Activated CD8-positive, alpha-beta memory T cell treated with anti-CD3 and anti-CD28 coated beads for 36 hours (primary cell): ENCODE results near the gene SCN5A. TPM values are rescaled to one million over a fixed set of nuclear protein-coding genes. Genes with fewer than 3 reads are reported as not detected.

Source experiments
- CTCF ChIA-PET: fragments of 350-600 bp; sonication (Branson Sonifier 250); formaldehyde crosslinking; loops from one replicate; lab custom pipeline; 2021; ENCODE audit warnings: antibody characterized with exemption; lab: Charles Lee
- POLR2A ChIA-PET: fragments of 350-600 bp; sonication (Branson Sonifier 250); formaldehyde crosslinking; loops from one replicate; lab custom pipeline; 2021; ENCODE audit warnings: antibody characterized with exemption; lab: Charles Lee
- total RNA-seq, 2 experiments: library from RNA; stranded (reverse); gene quantifications; one replicate each; pipeline ENCODE4 v1.2.3, GENCODE V29; 2021

Gene SCN5A
- total RNA-seq, 2 experiments from 2014 or later: 0.63 to 0.72 TPM

DNA sequence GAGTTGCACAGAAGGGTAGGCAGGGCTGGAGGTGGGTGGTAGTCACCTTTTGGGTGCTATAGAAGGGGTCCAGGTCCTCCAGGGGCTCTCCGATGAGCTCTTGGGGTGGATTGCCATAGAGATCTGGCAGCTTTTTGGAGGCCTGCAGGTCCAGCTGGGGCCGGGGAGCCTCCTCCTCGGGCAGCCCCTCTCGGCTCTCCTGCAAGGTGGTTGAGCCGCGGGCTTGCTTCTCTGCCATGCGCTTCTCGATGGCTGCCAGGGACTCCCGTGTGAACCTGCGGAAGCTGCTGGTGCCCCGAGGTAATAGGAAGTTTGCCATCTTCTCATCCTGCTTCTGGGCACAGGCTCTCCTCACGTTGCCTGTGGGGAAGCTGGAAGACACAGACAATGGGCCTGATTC, 16.5 kb downstream of the SCN5A start:
- CTCF ChIA-PET: no interaction called here
- POLR2A ChIA-PET: no interaction called here

DNA sequence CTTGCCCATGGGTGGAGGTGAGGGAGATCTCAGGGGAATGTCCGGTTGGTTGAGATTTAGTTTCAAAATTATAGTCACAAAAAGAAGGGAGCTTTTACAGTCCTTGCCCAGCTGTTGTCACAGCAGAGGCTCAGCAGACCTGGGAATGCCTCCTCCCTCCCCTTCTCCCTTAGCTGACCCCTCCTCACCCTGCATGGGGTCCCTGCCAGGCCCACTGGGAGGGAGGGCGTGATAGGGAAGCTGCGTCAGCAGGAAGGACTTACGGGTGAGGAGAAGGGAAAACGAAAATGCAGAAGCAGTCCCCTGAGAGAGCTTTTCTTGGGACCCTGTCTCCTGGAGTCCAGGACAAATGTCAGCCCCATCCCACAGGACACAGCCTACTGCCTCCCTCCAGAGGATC, 18.9 kb downstream of the SCN5A start:
- POLR2A ChIA-PET: no interaction called here
- CTCF ChIA-PET: no interaction called here

DNA sequence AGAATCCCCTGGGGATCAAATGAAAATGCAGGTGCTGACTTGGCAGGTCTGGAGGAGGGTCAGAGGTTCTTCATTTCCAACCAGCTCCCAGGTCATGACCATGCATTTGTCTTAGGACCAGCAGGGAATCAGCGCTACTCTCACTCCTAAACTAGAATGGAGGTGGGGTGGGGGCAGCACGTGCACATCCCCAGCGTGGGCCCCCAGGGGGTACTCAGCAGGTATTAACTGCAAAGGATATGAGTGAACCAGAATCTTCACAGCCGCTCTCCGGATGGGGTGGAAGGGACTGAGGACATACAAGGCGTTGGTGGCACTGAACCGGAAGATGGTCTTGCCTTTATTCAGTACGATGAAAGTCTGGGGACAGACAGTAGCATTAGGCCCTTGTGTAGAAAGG, 19.4 kb downstream of the SCN5A start:
- POLR2A ChIA-PET: no interaction called here
- CTCF ChIA-PET: no interaction called here

- ChIA-PET POLR2A (no interaction called here), CTCF (interaction anchor here (1.1 kb wide), 1 partner anchor 22 kb away, joined by 4 read pairs; no protein-coding TSS in a partner anchor)
These were observed 20.7 kb downstream of the SCN5A start for GRCh38 chr3:38628835-38629234.

GRCh38 chr3:38627956-38628355, 21.5 kb downstream of the SCN5A start:
- ChIA-PET POLR2A (no interaction called here), CTCF (no interaction called here)

DNA sequence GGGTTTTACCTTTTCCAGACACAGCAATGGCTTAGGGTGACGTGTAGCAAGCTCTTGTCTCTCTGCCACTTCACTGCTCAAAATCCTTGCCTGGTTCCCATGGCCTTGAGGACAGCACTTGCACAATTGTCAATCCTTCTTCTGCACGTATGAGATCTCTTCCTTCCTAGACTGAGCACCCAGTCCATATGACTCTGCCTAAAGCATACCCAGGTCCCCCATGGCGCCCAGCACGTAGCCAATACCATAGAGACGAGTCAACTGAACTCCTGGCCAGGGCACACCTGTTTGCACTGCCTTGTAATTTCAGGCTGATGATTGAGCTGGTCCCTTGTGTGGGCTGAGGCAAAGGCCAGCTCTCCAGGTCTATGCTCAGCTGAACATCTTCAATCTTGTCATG, 23.3 kb downstream of the SCN5A start:
- POLR2A ChIA-PET: no interaction called here
- CTCF ChIA-PET: no interaction called here

- CTCF ChIA-PET: no interaction called here
- POLR2A ChIA-PET: no interaction called here
These were observed 25.9 kb downstream of the SCN5A start for GRCh38 chr3:38623539-38623938.

DNA sequence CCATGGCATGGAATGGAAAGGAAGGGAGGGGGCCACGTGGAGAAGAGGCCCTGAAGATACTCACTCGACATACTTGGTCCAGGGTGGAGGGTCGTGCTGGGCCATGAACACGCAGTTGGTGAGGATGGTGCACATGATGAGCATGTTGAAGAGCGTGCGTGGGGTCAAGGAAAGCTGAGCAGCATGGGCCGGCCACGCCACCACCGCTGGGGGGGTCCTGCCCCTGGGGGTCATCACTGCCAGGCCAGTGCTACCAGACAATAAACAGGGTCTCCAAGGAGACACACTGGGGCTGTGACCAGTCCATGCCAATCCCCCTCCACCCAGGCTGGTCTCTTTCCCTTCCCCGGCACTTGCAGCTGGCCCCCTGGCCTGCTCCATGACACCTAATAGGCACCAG, 27.2 kb downstream of the SCN5A start:
- CTCF ChIA-PET: no interaction called here
- POLR2A ChIA-PET: no interaction called here

- CTCF ChIA-PET: no interaction called here
- POLR2A ChIA-PET: no interaction called here
These were observed 29.3 kb downstream of the SCN5A start for GRCh38 chr3:38620236-38620635.

DNA sequence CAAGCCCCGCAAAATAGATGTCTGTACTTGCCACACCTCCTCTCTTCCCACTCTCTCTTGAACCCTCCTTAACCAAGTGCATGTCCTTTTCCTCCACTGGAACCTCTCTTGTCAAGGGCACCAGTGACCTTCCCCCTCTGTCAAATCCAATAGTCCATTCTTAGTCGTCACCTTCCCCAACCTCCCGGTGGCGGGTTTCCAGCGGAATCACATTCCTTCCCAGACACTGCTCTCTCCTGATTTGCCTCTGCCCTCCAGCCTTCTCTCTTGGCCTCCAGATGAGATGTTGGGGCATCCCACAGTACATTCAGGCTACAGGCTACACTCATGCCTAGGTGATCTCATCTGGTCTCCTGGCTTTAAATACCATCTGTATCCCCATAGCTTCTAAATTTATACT, 31.1 kb downstream of the SCN5A start:
- ChIA-PET POLR2A (no interaction called here), CTCF (no interaction called here)

DNA sequence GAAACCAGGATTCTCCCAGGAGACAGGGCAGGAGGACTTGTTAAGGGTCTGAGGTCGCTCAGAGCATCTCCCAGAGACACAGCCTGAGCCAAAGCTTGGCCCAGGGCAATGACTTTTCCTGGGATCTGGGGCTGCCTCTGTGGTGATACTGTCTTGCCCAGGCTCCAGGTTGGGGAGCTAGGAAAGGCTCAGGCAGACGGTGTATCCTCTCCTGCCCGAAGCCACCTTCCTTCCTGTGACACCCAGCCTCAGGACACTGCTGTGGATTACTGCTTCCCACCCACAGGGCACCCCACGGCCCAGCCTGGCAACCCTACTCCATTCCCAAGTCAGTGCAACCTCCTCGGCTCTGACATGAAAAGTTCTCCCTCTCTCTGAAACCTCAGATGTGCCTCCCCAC, 31.9 kb downstream of the SCN5A start:
- CTCF ChIA-PET: no interaction called here
- POLR2A ChIA-PET: no interaction called here

DNA sequence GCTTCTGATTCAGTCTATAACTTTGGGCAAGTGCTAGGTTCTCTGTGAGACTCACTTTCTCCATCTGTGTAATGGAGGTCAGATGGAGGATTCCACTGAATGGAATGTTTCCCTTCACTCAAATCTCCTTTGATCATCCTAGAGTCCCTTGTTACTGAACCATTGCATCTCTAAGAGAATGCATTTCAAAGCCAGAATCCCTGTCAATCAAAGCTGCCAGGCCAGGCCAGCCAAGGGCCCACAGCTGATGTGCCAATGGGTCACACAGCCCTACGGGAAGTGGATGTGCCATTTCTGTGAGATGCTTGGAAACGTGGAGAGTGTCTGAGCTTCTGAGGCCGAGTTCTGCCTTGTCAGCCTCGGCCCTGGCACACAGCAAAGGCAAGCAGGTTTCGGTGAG, 32.4 kb downstream of the SCN5A start:
- CTCF ChIA-PET: no interaction called here
- POLR2A ChIA-PET: no interaction called here

DNA sequence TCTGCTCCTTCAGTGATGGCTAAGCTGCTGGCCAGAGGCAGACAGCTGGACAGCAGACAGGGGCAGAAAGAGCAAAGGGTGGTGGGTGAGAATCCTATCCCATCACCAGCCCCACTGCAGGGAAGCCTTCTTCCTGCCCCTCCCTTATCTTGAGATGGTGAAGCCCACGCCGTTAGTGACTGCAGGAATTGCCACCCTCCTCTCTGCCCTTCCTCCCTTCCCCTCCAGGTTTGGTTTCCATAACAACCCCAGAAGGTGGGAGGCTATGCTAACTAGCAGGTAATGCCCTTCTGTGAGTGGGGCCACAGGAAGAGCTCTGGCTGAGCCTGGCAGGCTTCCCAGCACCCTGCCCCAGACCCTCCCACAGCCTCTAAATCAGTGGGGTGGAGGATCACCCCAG, 32.8 kb downstream of the SCN5A start:
- ChIA-PET CTCF (no interaction called here), POLR2A (no interaction called here)

- CTCF ChIA-PET: no interaction called here
These were observed 33.4 kb downstream of the SCN5A start for GRCh38 chr3:38616111-38616510.

DNA sequence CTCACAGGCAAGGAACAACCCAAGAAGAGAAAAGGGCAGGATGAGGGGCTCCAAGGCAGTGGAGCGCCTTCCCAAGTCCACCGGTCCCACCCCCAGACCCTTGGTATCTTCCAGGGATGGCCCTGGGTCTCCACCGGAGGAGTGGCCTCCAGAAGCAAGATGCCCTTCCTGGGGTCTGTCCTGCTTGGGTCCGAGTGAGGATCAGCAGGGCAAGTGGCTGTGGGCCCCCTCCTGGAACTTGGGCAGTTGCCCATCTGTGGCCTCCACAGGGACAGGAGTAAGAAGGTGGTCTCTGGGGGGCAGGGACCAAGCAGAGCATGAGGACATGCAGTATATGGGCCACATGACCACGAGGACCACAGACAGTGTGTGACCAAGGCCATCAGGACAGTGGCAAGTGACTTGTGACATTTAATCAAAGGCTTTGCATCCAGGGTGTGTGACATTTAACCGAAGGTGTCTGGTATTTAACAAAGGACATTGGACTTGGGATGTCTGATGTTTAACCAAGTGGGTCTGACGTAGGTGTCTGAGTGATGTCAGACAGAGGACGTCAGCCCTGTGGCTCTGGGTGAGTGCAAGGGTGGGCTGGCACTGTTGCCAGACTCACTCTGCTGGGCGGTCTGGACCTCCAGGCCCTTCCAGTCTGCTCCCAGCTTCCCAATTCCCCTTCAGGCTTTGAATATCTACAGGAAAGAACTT, 34.7 kb downstream of the SCN5A start:
- ChIA-PET CTCF (no interaction called here), POLR2A (no interaction called here)

More at GRCh38 chr3:38616111-38616510, 33.4 kb downstream of the SCN5A start:
- POLR2A ChIA-PET: no interaction called here

DNA sequence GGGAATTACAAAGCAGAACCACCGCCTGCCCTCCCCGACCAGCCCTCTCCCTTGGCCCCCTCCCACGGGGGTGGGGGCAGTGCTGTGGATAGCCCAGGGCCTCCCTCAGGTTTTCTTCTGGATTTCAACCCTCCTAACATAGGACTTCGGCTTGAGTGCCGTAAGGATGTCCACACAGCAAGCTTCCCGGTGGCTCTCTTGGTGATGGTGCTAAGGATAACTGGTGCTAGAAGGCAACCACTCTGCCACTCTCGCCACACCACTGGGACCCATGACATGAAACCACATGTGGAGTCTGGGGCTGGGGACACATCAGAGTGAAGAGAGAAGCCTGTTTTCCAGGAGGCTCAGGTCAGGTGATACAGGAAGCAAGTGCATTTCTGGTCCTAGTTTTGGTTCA, 35.4 kb downstream of the SCN5A start:
- POLR2A ChIA-PET: no interaction called here
- CTCF ChIA-PET: no interaction called here

- POLR2A ChIA-PET: no interaction called here
- CTCF ChIA-PET: no interaction called here
These were observed 36.1 kb downstream of the SCN5A start for GRCh38 chr3:38613426-38613825.

DNA sequence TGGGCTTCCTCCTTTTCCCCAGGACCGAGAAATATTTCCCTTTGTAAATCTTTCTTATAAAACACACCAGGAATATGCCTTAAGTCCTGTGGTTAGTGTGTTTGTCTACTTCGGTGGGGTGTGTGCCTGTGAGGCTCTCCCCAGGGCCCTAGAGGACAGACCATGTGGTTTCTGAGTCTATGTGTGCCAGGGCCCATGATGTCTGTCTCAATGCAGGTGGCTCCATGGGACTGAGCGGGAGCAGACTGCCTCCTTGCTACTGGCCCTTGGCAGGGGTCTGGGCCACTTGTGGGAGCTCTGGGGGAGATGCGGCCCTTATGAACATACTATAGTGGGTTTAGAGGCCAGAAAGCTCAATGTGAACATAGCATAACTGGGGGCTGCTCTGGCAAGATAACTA, 37.6 kb downstream of the SCN5A start:
- POLR2A ChIA-PET: no interaction called here
- CTCF ChIA-PET: no interaction called here

DNA sequence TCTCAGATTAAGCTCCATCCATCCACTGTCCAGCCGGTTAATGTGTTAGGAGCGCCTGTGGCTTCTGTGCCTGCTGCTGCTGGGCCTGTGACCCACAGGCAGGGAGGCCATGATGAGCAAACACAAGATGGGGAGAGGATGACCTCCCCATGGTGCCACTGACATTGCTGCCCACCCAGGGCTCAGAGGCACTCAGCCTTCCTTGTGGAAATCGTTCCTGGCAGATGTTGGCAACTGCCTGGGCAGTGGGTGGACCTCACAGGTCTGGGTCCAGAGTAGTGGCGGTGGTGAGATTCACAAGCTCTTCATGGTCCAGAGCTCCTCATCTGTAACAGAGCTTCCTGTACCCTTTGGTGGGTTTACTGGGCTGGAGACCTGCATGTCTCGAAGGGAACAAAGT, 38.6 kb downstream of the SCN5A start:
- ChIA-PET CTCF (no interaction called here), POLR2A (no interaction called here)

DNA sequence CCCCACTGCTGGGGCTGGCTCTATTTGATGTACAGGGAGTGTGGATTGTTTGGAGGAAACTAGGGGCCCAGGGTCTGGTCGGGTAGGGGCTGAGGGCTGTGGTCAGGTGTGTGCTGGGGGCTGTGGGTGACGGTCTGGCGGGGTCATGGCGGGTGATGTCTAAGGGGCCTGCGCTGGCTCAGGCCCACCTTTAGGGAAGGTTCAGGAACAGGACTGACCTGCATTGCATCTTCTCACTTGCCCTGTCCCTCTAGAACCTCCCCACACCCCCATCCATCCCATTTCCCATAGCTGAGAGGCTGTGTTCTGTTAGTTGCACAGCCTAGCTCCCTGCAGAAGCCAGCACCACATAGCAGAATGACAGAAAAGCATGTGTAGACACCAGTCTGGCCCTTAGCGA, 39.1 kb downstream of the SCN5A start:
- ChIA-PET POLR2A (no interaction called here), CTCF (no interaction called here)

GRCh38 chr3:38609386-38610111, 39.9 kb downstream of the SCN5A start:
- CTCF ChIA-PET: no interaction called here
- POLR2A ChIA-PET: no interaction called here
